HEK293 (cell line): ENCODE results near the gene DNAH12.

ENCODE experiments used
- CTCF ChIP-seq: fragments of 450-650 bp; formaldehyde crosslinking; IDR thresholded peaks from 2 replicates; pipeline ENCODE4 v1.5.1; 2016; ENCODE audit warnings: missing biosample characterization, missing genetic modification characterization
- RBAK ChIP-seq: fragments of 450-650 bp; formaldehyde crosslinking; IDR thresholded peaks from 2 replicates; pipeline ENCODE4 v1.5.1; 2016; ENCODE audit warnings: missing biosample characterization, missing genetic modification characterization
- ZBTB49 ChIP-seq: fragments of 450-650 bp; formaldehyde crosslinking; IDR thresholded peaks from 2 replicates; pipeline ENCODE4 v1.5.1; 2016; ENCODE audit warnings: missing biosample characterization, missing genetic modification characterization, low read depth
- ZNF341 ChIP-seq: fragments of 450-650 bp; formaldehyde crosslinking; IDR thresholded peaks from 2 replicates; pipeline ENCODE4; 2016; ENCODE audit warnings: low read depth, missing biosample characterization, missing genetic modification characterization
- ZNF529 ChIP-seq: fragments of 450-650 bp; formaldehyde crosslinking; IDR thresholded peaks from 2 replicates; pipeline ENCODE4 v1.5.1; 2017; ENCODE audit warnings: missing genetic modification characterization, missing biosample characterization; ENCODE audit not compliant: insufficient replicate concordance
- ZNF645 ChIP-seq: fragments of 450-650 bp; formaldehyde crosslinking; IDR thresholded peaks from 2 replicates; pipeline ENCODE4; 2016; ENCODE audit warnings: missing biosample characterization, missing genetic modification characterization
- ZNF707 ChIP-seq: fragments of 450-650 bp; formaldehyde crosslinking; IDR thresholded peaks from 2 replicates; pipeline ENCODE4 v1.5.1; 2016; ENCODE audit warnings: missing biosample characterization, missing genetic modification characterization

- TF ChIP-seq CTCF (tag by site-specific recombination) (no peak), RBAK (tag by site-specific recombination) (no peak), ZNF529 (no peak), ZNF707 (tag by site-specific recombination) (no peak), ZNF645 (tag by site-specific recombination) (no peak), ZBTB49 (tag by site-specific recombination) (no peak), ZNF341 (no peak)
These were observed 291.7 kb downstream of the DNAH12 start for GRCh38 chr3:57252404-57252803.
